ENCODE results near the gene SMAGP. TPM values are rescaled to one million over a fixed set of nuclear protein-coding genes. Genes with fewer than 3 reads are reported as not detected.
"Not testable (repeated sequence)": the region's sequence is repeated elsewhere in the genome, so short reads cannot be mapped to it uniquely, and the experiment has no call there.

Gene SMAGP
- total RNA-seq, 2 donors from 2014 or later: 2.3 to 3.8 TPM

DNA sequence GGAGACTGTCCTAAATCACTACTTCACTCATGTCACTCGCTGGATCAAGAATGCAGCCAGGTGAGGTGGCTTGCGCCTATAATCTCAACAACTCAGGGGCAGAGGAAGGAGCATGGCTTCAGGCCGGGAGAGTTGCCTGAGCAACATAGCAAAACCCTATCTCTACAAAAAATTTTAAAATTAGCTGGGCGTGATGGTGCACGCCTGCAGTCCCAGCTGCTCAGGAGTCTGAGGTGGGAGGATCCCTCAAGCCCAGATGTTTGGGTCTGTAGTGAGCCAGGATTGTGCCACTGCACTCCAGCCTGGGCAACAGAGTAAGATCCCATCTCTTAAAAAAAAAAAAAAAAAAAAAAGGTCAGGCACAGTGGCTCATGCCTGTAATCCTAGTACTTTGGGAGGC is 5.9 kb downstream of the SMAGP start:
- Histone ChIP-seq H3K4me3 (no peak overlapping the region), H3K9me3 (no peaks in the 10 kb centered on the region), H3K4me1 (no peaks in the 10 kb centered on the region), H3K27ac (no peak overlapping the region), H3K27me3 (no peaks in the 10 kb centered on the region), H3K36me3 (no peaks in the 10 kb centered on the region)
- no peak for DNase-seq (ENCODE audit: low spot score)
- no peak for TF ChIP-seq CTCF (IDR thresholded peaks at IDR 0.05)

GRCh38 chr12:51263341-51263740 is 6.9 kb downstream of the SMAGP start:
- DNase-seq (ENCODE audit: low spot score): no peak
- Histone ChIP-seq H3K4me3 (no peak overlapping the region), H3K4me1 (no peaks in the 10 kb centered on the region), H3K27me3 (no peaks in the 10 kb centered on the region), H3K36me3 (no peaks in the 10 kb centered on the region), H3K9me3 (no peaks in the 10 kb centered on the region), H3K27ac (no peak overlapping the region)
- TF ChIP-seq CTCF (IDR thresholded peaks at IDR 0.05): no peak

DNA sequence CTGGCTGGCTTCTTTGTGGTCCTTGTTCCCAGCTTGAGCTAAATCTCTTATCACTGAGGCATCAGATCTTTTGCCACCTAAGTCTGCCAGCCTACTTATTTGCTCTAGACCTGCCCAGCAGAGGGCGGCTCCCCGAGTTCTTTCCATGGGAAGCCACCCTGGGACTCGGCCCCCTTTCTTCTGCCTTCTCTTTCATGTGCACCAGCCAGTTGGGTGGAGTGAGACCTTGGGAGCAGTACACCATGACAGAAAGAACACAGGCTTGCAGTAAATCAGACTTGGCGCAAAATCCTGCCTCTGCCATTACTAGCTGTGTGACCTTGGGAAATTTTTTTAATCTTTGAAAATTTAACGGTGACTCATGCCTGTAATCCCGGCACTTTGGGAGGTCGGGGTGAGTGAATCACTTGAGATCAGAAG is 7.4 kb downstream of the SMAGP start:
- no peaks in the 10 kb centered on the region for H3K36me3 ChIP-seq
- no peaks in the 10 kb centered on the region for H3K27me3 ChIP-seq
- no peak overlapping the region for H3K27ac ChIP-seq
- no peak overlapping the region for H3K4me3 ChIP-seq
- no peaks in the 10 kb centered on the region for H3K9me3 ChIP-seq
- TF ChIP-seq CTCF (IDR thresholded peaks at IDR 0.05): no peak
- no peaks in the 10 kb centered on the region for H3K4me1 ChIP-seq
- DNase-seq (ENCODE audit: low spot score): no peak

GRCh38 chr12:51259600-51259999 is 10.6 kb downstream of the SMAGP start:
- not testable (repeated sequence) for H3K4me3 ChIP-seq; DNase-seq (ENCODE audit: low spot score); H3K4me1 ChIP-seq; H3K27me3 ChIP-seq; H3K9me3 ChIP-seq; H3K36me3 ChIP-seq; H3K27ac ChIP-seq

DNA sequence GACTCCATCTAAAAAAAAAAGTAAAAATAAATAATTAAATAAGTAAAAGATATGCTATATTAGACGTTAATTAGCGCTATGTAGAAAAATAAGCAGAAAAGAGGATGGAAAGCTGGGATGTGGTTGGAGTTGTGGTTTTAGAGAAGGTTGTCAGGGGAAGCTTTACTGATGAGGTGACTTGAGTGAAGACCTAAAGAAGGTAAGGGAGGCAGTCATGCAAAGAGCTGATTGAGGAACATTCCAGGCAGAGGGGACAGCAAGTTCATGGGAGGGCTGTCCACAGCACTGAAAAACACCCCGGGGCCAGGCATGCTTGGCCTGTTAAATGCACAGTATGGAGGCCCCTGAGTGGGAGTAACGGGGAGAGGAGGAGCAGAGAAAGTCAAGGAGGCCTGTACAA is 15.7 kb downstream of the SMAGP start:
- no peaks in the 10 kb centered on the region for H3K27me3 ChIP-seq
- H3K4me3 ChIP-seq: no peak overlapping the region
- H3K27ac ChIP-seq: no peak overlapping the region
- no peaks in the 10 kb centered on the region for H3K9me3 ChIP-seq
- no peak for DNase-seq (ENCODE audit: low spot score)
- H3K4me1 ChIP-seq: no peaks in the 10 kb centered on the region
- no peak for TF ChIP-seq CTCF (IDR thresholded peaks at IDR 0.05)
- H3K36me3 ChIP-seq: no peaks in the 10 kb centered on the region

GRCh38 chr12:51253276-51253675 is 16.9 kb downstream of the SMAGP start:
- Histone ChIP-seq H3K36me3 (no peaks in the 10 kb centered on the region), H3K4me1 (no peaks in the 10 kb centered on the region), H3K27ac (no peak overlapping the region), H3K27me3 (no peaks in the 10 kb centered on the region), H3K9me3 (no peaks in the 10 kb centered on the region), H3K4me3 (no peak overlapping the region)
- no peak for DNase-seq (ENCODE audit: low spot score)
- TF ChIP-seq CTCF (IDR thresholded peaks at IDR 0.05): no peak
